ENCODE results near the gene FBXO5.

The FBXO5 gene

DNA sequence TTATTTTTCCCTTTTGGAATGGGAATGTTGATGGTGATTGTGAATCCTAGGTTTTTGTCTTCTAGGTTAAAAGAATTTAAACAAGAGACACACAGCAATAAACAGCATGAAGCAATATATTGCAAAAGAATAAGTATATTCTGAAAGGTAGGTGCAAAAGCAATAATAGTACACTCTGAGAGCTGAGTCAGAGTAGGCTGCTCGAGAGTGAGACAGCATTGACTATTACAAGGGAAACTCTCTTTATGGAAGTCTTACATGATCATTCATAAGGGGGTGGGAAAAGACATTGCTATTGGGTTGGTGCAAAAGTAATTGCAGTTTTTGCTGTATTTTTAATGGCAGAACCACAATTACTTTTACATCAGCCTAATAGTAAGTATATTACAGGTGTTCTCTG, 25.0 kb downstream of the FBXO5 start:
- no peak for DNase-seq (ENCODE audit: extremely low spot score, insufficient read length, low read depth)
- FAIRE-seq, result no peak

DNA sequence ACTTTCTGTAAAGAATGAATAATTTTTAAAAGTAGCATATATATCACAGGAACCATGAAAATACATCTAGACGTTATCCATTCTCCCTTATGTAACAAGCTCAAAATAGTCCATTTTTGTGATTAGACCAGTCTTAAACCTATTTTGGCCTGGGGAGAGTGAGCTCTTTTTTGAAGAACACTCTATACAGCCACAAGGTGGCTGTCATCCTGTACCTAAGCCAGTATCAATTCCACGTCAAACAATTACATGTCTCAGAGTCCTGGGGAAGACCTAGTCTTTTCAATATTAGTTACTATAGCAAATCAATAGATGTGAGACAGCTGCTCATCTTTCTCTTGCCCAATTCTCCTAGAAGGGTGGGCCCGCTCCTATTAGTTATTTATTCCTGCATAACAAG, 28.4 kb downstream of the FBXO5 start:
- DNase-seq (ENCODE audit: extremely low spot score, insufficient read length, low read depth) (no peak), FAIRE-seq (no peak)

DNA sequence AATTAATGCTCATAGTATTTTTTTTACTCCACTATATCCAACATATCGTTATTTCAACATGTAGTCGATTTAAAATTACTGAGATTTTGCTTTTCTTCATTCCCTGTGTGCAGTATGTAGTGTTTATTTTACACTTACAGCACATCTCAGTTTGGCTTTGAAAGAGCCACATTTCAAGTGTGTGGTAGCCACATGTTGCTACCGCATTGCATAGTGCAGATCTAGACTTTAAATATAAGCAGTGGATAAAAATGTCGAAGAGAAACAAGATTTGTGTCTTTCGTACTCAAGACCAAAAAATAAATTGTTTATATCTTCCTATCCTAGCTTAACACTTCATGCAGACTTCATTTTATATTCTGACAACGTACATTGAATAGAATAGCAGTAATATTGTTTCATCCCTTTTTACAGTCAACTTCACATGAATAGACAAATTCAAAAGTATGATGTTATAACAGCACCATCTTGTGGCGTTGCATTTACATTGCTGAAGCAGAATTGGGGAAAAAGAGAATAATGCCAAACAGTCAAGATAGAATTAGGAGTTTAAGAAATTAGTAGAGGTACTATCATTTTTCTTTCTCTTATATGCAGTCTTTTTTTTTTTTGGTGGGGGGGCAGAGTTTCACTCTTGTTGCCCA, 29.9 kb downstream of the FBXO5 start:
- FAIRE-seq (peak; percentile 57), DNase-seq (ENCODE audit: extremely low spot score, insufficient read length, low read depth) (no peak)

DNA sequence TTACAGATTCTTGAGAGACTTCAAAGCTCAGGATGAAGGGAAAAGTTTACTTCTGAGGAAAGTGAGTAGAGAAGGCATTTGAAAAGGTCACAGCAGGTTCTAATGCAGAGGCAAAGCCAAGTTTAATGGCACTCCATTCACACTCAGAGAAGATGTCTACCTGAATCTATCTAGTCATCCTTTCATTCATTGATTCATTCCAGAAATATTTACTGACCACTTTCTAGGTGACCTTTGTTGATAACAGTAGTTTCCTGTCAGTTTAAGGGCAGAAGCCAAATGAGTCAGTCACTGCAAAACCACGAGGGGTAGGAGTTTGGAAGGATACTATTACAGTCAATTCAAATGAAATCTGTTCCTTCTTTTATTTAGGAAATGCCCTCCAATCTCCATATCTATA, 30.8 kb downstream of the FBXO5 start:
- DNase-seq (ENCODE audit: extremely low spot score, insufficient read length, low read depth) (no peak), FAIRE-seq (no peak)

DNA sequence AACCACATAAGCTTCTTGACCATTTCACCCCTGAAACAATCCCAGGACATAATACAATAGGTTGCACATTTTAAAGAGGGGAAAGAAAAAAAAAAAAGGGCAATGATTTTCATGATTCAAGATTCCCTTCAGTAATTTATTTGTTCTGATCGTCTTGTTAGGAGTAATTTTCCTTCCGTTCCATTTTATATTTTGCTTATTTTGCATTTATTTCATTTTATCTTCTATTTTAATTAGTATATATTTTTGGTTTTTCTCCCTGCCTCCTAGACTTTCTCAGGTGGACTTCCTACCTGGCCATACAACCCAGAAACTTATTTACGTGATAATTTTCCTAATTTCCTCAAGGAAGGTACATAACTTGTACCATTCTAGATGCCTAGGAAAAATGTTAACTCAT, 32.6 kb downstream of the FBXO5 start:
- FAIRE-seq, result no peak

DNA sequence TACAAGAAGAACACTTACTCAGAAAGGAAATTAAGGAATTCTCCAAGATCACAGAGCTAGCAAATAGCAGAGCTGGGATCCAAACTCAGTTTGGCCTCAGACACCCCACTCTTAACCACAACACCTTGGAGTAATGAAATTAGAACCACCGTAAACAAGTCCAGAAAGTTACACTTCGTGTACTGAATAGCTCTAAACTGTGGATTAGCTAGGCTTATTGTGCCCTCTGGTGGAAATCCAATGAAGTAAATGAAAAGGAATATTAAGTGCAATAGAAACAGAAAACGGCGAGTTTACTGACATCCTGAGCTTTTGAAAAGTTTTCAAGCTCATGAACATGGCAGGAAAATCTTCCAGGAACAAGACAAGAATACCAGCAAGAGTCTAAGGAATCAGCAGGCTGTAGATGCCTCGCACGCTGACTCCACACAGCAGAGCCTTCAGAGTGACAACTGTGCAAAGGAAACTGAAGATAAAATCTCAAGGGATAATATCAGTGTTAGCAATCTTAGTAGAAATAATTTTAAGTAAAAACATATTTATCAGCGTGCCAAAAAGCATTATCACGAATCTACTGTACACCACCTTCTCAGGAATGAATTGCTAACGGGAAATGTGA, 34.6 kb downstream of the FBXO5 start:
- peak; percentile 55 for FAIRE-seq

More for the DNA sequence above, 32.6 kb downstream of the FBXO5 start:
- DNase-seq (ENCODE audit: extremely low spot score, insufficient read length, low read depth), result no peak

DNA sequence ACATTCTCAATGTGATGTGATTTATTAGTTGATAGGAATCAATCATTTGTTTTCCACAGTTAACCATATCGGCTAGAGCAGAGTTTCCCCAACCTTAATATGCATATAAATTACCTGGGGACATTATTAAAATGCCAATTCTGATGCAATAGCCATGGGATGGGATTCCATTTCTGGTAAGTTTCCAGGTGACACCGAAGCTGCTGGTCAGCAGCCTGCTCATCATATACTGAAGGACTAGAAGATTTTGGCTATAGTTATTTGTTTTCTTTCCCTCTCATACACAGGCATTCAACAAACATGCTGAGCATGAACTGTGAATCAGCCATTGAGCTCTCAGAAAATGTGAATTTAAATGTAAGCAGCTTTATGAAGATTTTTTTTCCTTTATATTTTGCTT, 35.8 kb downstream of the FBXO5 start:
- DNase-seq (ENCODE audit: extremely low spot score, insufficient read length, low read depth) (no peak), FAIRE-seq (no peak)

More for the DNA sequence above, 34.6 kb downstream of the FBXO5 start:
- DNase-seq (ENCODE audit: extremely low spot score, insufficient read length, low read depth), result peak; percentile 4

DNA sequence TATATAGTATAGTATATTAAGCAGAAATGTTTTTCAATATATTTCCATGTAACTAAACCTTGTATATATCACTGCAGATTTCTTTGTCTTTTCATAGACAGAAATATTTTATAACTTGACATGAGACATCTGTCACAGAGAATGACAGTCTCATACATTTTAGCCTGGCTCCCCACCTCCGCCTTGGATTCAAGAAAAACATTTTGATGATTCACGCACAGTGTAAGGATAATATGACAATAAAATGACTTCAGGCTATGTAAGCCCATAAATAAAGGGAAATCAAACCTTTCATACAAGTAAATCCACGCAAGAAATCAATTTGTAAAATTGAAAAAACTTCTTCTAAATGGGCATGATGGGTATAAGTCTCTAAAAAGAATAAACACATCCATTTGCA, 36.4 kb downstream of the FBXO5 start:
- no peak for FAIRE-seq

DNA sequence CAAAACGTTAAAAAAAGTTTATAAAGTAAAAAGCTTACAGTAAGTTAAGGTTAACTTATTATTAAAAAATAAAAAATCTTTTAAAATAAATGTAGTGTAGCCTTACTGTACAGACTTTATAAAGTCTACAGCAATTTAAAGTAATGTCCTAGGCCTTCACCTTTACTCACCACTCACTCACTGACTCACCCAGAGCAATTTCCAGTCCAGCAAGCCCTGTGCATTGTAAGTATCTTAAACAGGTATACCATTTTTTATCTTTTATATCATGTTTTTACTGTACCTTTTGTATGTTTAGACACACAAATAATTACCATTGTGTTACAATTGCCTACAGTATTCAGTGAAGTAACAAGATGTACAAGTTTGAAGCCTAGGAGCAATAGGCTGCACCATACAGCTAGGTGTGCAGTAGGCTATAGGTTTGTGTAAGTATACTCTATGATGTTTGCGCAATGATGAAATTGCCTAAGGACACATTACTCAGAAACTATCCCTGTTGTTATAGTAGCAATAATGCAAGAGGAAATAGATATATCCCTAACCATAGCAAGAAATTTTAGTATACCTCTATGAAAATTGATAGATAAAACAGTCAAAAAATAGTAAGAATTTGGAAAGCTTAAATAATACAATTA, 39.5 kb downstream of the FBXO5 start:
- FAIRE-seq (no peak), DNase-seq (ENCODE audit: extremely low spot score, insufficient read length, low read depth) (no peak)

More for the DNA sequence above, 36.4 kb downstream of the FBXO5 start:
- DNase-seq (ENCODE audit: extremely low spot score, insufficient read length, low read depth), result no peak

DNA sequence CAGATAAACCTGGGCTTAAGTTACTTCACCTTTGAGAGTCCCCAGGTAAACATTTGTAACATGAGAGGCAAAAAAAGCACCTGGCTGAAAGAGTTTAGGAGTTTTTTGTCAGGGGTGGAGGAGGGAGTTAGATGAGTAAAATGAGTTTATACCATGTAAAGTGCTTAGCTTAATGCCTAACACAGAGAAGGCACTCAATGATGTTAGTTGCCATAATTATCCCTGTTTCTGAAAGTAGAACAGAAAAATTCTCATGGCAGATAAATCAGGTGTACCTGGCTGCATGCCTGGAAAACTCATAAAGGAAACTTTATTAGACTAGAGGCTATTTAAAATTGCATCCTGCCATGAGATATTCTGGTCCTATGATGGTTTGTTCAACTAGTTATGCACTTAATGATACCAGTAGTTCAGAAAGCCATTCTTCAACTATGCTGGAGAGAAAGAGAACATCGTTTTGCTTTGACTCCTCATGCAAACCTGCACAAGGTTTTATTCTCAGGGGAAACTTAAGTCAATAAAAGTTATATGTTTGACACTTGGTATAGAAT, 40.4 kb downstream of the FBXO5 start:
- DNase-seq (ENCODE audit: extremely low spot score, insufficient read length, low read depth) (no peak), FAIRE-seq (no peak)

DNA sequence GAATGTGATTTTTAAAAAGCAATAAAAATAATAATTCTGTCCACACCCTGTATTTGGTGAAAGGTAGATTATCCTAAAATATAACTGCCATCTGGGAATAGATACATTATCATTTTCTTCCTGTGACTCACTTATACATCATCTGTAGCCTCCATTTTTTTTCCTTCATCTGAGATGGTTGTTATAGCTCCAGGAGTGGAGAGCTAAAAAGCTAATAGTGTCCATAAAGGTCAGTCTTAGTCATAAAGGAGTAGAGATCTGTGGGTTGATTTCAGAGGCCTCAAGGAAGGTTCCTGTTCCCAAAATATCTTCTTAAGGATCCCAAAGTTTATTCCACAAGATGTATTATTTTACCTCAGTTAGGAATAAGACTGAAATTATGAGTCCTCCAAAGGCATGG, 41.1 kb downstream of the FBXO5 start:
- FAIRE-seq, result no peak
- no peak for DNase-seq (ENCODE audit: extremely low spot score, insufficient read length, low read depth)

DNA sequence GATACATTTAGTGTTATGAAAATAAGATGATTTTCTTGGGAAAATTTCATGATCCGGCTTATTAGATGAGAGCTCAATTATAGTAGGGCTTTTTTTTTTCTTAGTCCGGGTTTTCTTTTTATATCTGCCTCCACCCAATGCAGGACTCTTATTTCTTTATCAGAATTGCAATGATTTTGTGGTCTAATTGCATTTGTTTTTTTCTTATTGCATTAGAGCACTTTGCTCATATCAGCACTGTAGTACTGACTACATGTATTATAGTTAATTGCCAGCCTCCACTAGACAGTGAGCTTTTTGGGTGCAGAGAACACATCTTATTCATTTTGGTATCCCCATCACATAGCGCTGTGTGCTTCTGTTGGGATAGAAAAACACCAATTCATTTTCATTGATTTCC, 50.0 kb downstream of the FBXO5 start:
- FAIRE-seq (no peak), DNase-seq (ENCODE audit: extremely low spot score, insufficient read length, low read depth) (no peak)

DNA sequence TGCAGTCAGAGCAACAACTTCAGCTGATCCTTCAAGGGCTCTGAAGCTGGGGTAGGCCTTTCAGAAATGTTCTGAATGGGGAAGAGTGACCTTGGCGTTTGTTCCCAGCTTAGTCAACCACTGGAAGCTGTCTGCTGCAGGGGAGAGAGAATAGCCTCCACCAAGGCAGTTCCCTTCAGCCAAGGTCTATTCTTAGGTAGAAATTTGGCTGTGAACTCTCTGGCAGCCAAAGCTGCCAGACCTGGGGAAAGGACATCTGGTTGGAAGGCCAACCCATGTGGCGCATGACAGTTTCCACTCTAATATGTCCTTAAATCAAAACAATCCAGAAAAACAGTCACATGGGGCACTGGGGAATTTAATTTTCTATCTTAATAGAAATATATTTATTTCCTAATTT, 60.1 kb downstream of the FBXO5 start:
- DNase-seq (ENCODE audit: extremely low spot score, insufficient read length, low read depth) (no peak), FAIRE-seq (no peak)

Data from GM18507 (cell line).